A549 (cell line): Measurements from ENCODE around the gene SLC8A1.

Experiments
- CHD4 ChIP-seq: fragments of 200-600 bp; sonication (generic); IDR thresholded peaks from 2 replicates; pipeline ENCODE4 v1.6.1; 2016; ENCODE audit warnings: antibody characterized with exemption, mild to moderate bottlenecking, borderline replicate concordance
- CTCF ChIP-seq: fragments of >200 bp; sonication (Bioruptor Twin); formaldehyde crosslinking; IDR thresholded peaks from 3 replicates; pipeline ENCODE4 v1.5.1; 2016
- SMC3 ChIP-seq: fragments of >200 bp; sonication (Bioruptor Twin); formaldehyde crosslinking; IDR thresholded peaks from 3 replicates; pipeline ENCODE4 v1.6.1; 2018; ENCODE audit warnings: inconsistent platforms

GRCh38 chr2:40450066-40450795 is 1.7 kb downstream of the SLC8A1 start:
- TF ChIP-seq CHD4 (no peak), CTCF (no peak), SMC3 (no peak)
